OCI-LY7 (cell line): ENCODE measurements around the gene SRPK2.

Source experiments
- CTCF ChIP-seq: fragments of 200-600 bp; sonication (generic); conservative IDR thresholded peaks from 2 replicates; pipeline ENCODE4 v1.5.1; 2014; ENCODE audit warnings: mild to moderate bottlenecking, antibody characterized with exemption, low read length, moderate library complexity, mixed read lengths
- EZH2phosphoT487 ChIP-seq: fragments of 200-600 bp; sonication (generic); IDR thresholded peaks from 2 replicates; pipeline ENCODE4 v1.6.1; 2018; ENCODE audit warnings: low read depth, borderline replicate concordance, mild to moderate bottlenecking, mixed run types, antibody characterized with exemption, low read length, moderate library complexity, mixed read lengths

DNA sequence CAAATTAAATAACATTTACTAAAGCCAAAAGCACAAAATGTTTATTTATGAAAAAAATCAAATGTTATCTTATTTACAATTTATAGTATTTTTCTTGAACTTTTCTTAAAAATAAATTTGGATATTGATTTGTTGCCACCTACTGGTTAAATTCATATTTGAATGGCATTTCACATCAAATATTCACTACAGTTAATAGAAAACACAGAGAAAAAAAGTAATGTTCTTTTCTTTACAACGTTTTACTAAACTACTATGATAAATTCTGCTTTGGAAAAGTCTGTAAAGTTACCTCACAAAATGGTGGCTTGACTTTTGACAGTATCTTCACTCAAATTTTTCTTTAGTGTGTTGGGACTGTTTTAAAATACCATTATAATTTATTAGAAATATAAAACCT is 52.7 kb downstream of the SRPK2 start:
- TF ChIP-seq CTCF (peak; percentile 76), EZH2phosphoT487 (no peak)
